Stimulated activated CD8-positive, alpha-beta memory T cell treated with anti-CD3 and anti-CD28 coated beads, Interleukin-4, amount 100 ng/mL, for 24 hours (primary cell): ENCODE measurements around the gene C2orf76.
A peak's percentile ranks its signal among the peaks of the same experiment; 100 is the strongest.
"Not testable (repeated sequence)": the region's sequence is repeated elsewhere in the genome, so short reads cannot be mapped to it uniquely, and the experiment has no call there.

Experiments
- DNase-seq: peaks from one replicate; pipeline ENCODE4 v3.0.0-alpha.2; 2020; ENCODE audit warnings: low read depth

C2orf76 gene

GRCh38 chr2:119293900-119294299 is 72.7 kb downstream of the C2orf76 start:
- DNase-seq: no peak

GRCh38 chr2:119293254-119293653 is 73.4 kb downstream of the C2orf76 start:
- DNase-seq: no peak

- DNase-seq: no peak
These were observed 74.4 kb downstream of the C2orf76 start for GRCh38 chr2:119292226-119292625.

GRCh38 chr2:119291588-119292167 is 75.0 kb downstream of the C2orf76 start:
- no peak for DNase-seq

- DNase-seq: peak; percentile 43
These were observed 75.6 kb downstream of the C2orf76 start for GRCh38 chr2:119290859-119291587.

- DNase-seq: no peak
These were observed 77.0 kb downstream of the C2orf76 start for GRCh38 chr2:119289642-119290041.

GRCh38 chr2:119289093-119289492 is 77.5 kb downstream of the C2orf76 start:
- DNase-seq: no peak

- DNase-seq: no peak
These were observed 78.1 kb downstream of the C2orf76 start for GRCh38 chr2:119288576-119288975.

- no peak for DNase-seq
These were observed 80.0 kb downstream of the C2orf76 start for GRCh38 chr2:119286661-119287060.

GRCh38 chr2:119283873-119284331 is 82.7 kb downstream of the C2orf76 start:
- DNase-seq: no peak

GRCh38 chr2:119282996-119283511 is 83.6 kb downstream of the C2orf76 start:
- no peak for DNase-seq

- DNase-seq: no peak
These were observed 84.3 kb downstream of the C2orf76 start for GRCh38 chr2:119282146-119282995.

GRCh38 chr2:119280680-119281079 is 86.0 kb downstream of the C2orf76 start:
- no peak for DNase-seq

GRCh38 chr2:119279666-119280065 is 87.0 kb downstream of the C2orf76 start:
- DNase-seq: no peak

- DNase-seq: no peak
These were observed 87.7 kb downstream of the C2orf76 start for GRCh38 chr2:119278946-119279345.

- not testable (repeated sequence) for DNase-seq
These were observed 88.2 kb downstream of the C2orf76 start for GRCh38 chr2:119278385-119278784.

GRCh38 chr2:119276864-119277263 is 89.8 kb downstream of the C2orf76 start:
- DNase-seq: no peak

- DNase-seq: no peak
These were observed 99.0 kb downstream of the C2orf76 start for GRCh38 chr2:119267604-119268003.

GRCh38 chr2:119266091-119266589 is 100.5 kb downstream of the C2orf76 start:
- DNase-seq: no peak

GRCh38 chr2:119265693-119266066 is 101.0 kb downstream of the C2orf76 start:
- no peak for DNase-seq

- DNase-seq: no peak
These were observed 101.6 kb downstream of the C2orf76 start for GRCh38 chr2:119264781-119265692.
